Measurements from ENCODE around the gene POLK.

DNA sequence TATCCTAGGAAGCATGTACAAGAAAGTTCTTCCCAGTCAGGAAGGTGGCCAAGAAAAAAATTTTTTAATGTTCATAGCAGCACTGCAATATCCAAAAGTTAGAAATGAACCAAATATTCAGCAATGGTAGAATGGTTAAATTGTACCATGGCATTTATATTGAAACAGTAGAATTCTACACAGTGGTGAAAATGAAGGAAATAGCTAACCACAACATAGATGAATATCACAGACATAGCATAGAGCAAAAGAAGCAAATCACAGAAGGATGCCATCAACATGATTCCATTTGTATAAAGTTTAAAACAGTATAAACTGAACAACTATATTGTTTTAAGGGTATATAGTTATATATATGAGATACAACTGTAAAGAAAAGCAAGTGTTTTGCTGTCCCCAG lies 88.8 kb downstream of the POLK start:
- TF ChIP-seq, protein P1, sequence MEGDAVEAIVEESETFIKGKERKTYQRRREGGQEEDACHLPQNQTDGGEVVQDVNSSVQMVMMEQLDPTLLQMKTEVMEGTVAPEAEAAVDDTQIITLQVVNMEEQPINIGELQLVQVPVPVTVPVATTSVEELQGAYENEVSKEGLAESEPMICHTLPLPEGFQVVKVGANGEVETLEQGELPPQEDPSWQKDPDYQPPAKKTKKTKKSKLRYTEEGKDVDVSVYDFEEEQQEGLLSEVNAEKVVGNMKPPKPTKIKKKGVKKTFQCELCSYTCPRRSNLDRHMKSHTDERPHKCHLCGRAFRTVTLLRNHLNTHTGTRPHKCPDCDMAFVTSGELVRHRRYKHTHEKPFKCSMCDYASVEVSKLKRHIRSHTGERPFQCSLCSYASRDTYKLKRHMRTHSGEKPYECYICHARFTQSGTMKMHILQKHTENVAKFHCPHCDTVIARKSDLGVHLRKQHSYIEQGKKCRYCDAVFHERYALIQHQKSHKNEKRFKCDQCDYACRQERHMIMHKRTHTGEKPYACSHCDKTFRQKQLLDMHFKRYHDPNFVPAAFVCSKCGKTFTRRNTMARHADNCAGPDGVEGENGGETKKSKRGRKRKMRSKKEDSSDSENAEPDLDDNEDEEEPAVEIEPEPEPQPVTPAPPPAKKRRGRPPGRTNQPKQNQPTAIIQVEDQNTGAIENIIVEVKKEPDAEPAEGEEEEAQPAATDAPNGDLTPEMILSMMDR (conservative IDR thresholded peaks at IDR 0.05; ENCODE audit: low read length): no peak
- TF ChIP-seq EZH2phosphoT487 (IDR thresholded peaks at IDR 0.05; ENCODE audit: borderline replicate concordance): no peak
